HG03095 (cell line): Measurements from ENCODE around the gene PRSS27.

Source experiments
- ATAC-seq: cut with Tn5 transposase; IDR thresholded peaks from one replicate; pipeline ENCODE4 v1.9.1; 2021; ENCODE audit warnings: moderate library complexity; ENCODE audit not compliant: unreplicated experiment

The PRSS27 gene

GRCh38 chr16:2728034-2728433 is 8.0 kb upstream of the PRSS27 start:
- no peak for ATAC-seq

- ATAC-seq, result no peak
Observed at GRCh38 chr16:2726923-2727322, 6.9 kb upstream of the PRSS27 start.

- no peak for ATAC-seq
Observed at GRCh38 chr16:2724816-2725348, 4.9 kb upstream of the PRSS27 start.

- no peak for ATAC-seq
Observed at GRCh38 chr16:2724088-2724676, 4.2 kb upstream of the PRSS27 start.

GRCh38 chr16:2721634-2722173 is 1.7 kb upstream of the PRSS27 start:
- ATAC-seq, result peak; percentile 4

- ATAC-seq, result peak; percentile 72
Observed at GRCh38 chr16:2720719-2721633, 952 bp upstream of the PRSS27 start.

GRCh38 chr16:2719328-2720063 is 528 bp downstream of the PRSS27 start:
- no peak for ATAC-seq

- ATAC-seq, result no peak
Observed at GRCh38 chr16:2717383-2718263, 2.4 kb downstream of the PRSS27 start.

GRCh38 chr16:2716948-2717347 is 3.1 kb downstream of the PRSS27 start:
- ATAC-seq, result no peak

- no peak for ATAC-seq
Observed at GRCh38 chr16:2715966-2716885, 3.8 kb downstream of the PRSS27 start.

GRCh38 chr16:2715519-2715918 is 4.5 kb downstream of the PRSS27 start:
- no peak for ATAC-seq

- no peak for ATAC-seq
Observed at GRCh38 chr16:2715064-2715463, 5.0 kb downstream of the PRSS27 start.

GRCh38 chr16:2713985-2714774 is 5.8 kb downstream of the PRSS27 start:
- no peak for ATAC-seq

GRCh38 chr16:2713523-2713922 is 6.5 kb downstream of the PRSS27 start:
- no peak for ATAC-seq

GRCh38 chr16:2712546-2712945 is 7.5 kb downstream of the PRSS27 start:
- ATAC-seq, result no peak

- no peak for ATAC-seq
Observed at GRCh38 chr16:2712063-2712441, 8.0 kb downstream of the PRSS27 start.

- ATAC-seq, result no peak
Observed at GRCh38 chr16:2711370-2712062, 8.5 kb downstream of the PRSS27 start.

GRCh38 chr16:2710711-2711231 is 9.3 kb downstream of the PRSS27 start:
- no peak for ATAC-seq
